Testis (tissue), 2 donors: ENCODE measurements around the gene C10orf105.

ENCODE experiments used
- CTCF ChIP-seq, 3 experiments: fragments of 450-650 bp in 2 of 3; fragments of 200-600 bp in 1 of 3; sonication (generic) in 1 of 3; IDR thresholded peaks; one replicate each; pipeline ENCODE4 v1.5.1; 2016 to 2019; ENCODE audit warnings: antibody characterized with exemption in 3 of 3, mild to moderate bottlenecking in 2 of 3, moderate library complexity in 1 of 3
- POLR2A ChIP-seq: fragments of 450-650 bp; IDR thresholded peaks from one replicate; pipeline ENCODE4 v1.6.1; 2017; ENCODE audit warnings: antibody characterized with exemption, mild to moderate bottlenecking, moderate library complexity

GRCh38 chr10:71756311-71757191 is 37.0 kb upstream of the C10orf105 start:
- TF ChIP-seq CTCF (IDR thresholded peaks at IDR 0.05) (no peak), POLR2A (no peak)
